HG03066 (cell line): ENCODE measurements around the gene SLC35B2.
A peak's percentile ranks its signal among the peaks of the same experiment; 100 is the strongest.

Experiments used
- ATAC-seq: cut with Tn5 transposase; IDR thresholded peaks from one replicate; pipeline ENCODE4 v1.9.1; 2021; ENCODE audit warnings: low read depth; ENCODE audit not compliant: unreplicated experiment

The SLC35B2 gene

GRCh38 chr6:44224029-44224964, 33.0 kb downstream of the SLC35B2 start:
- ATAC-seq: peak; percentile 8

DNA sequence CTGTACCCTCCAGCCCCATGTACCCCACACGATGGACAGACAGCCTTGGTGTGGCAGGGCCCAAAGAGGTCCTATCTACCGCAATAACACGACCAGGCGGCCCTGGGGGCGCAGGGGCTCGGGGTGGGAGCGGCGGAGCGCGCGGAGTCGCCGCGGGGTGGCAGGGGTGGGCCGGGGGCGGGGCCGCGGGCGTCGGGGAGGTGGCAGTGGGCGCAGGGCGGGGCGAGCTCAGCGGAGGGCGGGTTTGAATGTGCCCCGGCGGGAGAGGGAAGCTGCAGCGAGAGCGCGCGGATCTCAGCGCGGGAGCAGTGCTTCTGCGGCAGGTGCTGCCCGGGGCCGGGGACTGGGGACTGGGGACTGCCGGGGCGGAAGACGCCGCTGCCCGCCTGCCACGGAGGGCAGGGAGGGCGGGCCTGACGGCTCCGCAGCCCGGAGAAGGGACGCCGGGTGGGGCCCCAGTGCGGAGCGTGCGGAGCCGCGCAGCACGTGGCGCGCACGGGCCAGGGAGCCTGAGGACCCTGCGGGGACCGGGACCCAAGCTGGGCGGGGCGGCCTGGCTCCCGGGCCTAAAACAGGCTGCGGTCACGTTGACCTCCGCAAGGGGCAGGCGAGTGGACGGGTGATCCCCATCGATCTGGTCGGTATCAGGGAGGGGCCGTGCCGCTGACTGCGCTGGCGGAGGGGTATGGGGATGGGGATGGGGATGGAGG, 33.9 kb downstream of the SLC35B2 start, which contains the start of gene SLC29A1:
Gene SLC29A1 (plus strand): TSS at position 277 of the 710 bp plus-strand sequence. CDS start 3,719 bp downstream, outside the sequence.
- peak; percentile 33 for ATAC-seq

GRCh38 chr6:44222486-44223318, 34.6 kb downstream of the SLC35B2 start:
- peak; percentile 2 for ATAC-seq

DNA sequence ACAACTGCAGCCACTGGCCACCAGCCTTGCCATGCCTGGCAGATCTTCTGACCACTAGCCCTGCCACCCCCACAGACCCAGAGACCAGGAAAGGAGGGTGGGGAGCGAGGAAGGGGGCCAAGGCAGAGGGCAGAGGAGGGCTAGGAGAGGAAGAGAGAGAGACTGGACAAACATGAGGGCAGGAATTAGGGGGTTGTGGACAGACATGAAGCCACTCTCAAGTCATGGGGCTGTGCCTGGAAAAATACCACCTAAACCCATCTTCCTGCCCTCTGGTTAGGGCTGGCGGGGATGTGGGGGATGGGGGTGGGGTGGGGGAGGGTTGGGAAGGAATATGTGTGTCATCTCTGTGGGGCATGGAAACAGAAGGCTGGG, 35.4 kb downstream of the SLC35B2 start:
- no peak for ATAC-seq

DNA sequence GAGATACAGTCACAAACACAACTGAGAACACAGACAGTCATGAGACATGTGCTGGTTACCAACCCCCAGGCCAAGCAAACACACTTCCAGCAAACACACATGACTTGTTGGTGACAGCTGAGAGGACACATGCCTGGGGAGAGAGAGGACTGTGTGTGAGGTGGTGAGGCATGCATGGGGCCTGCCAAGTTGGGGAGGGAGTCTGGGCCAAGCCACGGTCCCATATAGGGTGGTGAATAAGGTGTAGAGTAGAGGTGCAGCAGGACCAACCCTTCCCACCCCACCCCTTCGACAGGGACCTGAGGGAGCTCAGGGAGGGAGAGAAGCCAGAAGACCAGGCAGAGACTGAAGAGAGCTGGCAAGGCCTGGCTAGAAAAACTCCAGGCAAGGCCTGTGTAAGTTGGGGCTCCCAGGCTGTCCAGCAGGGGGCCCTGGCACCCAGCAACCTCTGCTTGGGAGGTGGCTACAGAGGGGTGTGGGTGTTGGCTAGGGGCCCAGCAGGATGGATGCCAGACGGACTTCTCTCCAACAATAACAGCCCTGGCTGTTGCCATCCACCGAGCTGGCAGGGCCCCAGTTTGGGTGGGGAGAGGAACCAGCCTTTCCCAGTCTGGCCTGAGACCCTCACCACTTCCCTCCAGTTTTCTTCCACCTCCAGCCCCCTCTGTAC, 35.9 kb downstream of the SLC35B2 start:
- no peak for ATAC-seq

- ATAC-seq: no peak
Measured at GRCh38 chr6:44220913-44221290, 36.4 kb downstream of the SLC35B2 start.

GRCh38 chr6:44219815-44220784, 37.2 kb downstream of the SLC35B2 start:
- ATAC-seq: no peak

DNA sequence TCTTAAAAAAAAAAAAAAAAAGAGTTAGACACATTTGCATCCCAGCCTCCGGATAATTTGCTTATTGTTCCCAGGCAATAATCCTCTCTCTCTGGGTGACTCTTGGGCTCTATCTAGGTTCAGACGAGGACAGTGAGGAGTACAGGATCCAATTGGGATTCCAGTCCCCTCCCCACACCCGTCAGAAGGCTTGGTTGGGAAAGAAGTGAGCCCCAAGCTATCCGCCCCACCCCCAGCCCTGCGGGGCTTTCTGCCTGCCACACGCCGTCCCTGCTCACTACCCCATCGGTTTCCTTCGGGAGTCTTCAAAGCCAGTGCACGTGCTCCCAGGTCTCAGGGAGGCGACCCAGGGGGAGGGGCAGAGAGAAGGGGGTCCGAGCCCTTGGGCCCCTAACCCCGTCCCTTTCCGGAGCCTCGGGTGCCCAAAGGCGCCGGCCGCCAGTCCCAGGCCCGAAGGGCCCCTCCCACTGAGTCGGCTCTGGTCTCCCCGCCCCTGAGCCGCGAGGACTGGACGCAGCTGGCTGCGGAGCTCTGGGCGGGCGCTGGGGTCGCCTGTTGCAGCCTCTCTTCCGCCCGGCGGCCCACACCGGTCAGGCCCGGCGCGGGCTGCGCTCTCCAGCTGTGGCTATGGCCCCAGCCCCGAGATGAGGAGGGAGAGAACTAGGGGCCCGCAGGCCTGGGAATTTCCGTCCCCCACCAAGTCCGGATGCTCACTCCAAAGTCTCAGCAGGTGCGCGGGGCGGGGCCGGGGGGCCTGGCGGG, 38.1 kb downstream of the SLC35B2 start:
- no peak for ATAC-seq

DNA sequence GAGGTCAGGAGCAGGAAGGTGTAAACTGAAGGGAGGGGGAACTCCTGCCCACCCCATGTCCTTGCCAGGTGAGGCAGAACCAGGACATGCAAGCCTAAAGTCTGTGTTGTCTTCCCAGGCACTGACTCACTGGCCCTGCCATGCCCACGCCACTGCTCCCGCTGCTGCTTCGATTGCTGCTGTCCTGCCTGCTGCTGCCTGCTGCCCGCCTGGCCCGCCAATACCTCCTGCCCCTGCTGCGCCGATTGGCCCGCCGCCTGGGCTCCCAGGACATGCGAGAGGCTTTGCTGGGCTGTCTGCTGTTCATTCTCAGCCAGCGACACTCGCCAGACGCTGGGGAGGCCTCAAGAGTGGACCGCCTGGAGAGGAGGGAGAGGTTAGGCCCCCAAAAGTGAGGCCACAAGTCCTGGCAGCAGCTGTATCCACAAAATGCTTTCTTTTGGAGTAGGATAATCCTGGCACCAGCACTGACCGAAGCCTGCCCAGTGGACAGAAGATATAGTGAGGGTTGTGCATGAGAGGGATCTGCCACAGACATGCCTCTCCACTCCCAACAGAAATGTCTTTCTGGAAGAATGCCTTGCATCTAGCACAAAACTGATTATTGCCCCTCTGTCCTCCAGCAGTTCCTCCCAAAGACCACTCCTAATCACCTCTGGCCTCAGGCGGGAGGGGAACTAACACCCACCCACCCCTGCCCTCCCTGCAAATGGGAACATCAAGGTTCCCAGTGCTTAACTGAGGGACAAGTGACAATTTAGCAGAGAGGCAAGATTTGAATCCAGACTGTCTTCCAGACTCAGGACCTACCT, 39.8 kb downstream of the SLC35B2 start:
- ATAC-seq: no peak

DNA sequence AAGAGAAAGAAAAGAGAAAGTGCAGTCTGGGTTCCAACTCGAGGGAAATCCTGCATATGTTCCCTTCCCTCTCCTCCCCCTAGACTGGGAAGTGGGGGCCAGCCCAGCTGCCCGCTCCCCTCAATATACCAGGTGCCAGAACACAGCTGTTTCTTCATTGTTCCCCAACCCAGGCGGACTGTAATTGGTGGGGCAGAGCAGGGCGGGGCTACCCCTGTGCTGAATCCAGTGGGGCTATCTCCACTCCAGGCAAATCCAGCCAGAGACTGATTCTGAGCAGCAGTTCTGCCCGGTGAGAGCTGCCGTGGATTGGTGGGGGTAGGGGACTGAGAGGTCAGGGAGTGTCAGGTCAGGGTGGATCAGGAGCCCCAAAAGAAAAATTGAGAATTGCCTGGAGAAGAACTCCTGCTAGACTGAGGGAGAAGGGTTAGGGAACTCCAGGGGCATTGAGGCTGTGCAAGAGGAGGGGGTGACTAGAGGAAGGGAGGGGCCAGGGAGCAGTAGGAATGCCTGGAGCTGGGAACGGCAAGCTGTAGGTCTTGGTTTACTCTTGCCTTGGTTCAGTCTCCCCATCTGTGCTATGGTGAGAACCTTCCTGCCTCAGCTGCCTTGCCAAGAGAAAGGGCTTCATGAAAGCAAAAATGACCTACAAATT, 40.5 kb downstream of the SLC35B2 start, which contains the start of gene MYMX:
Gene MYMX (plus strand): TSS at position 250 of the 655 bp plus-strand sequence. CDS start 546 bp downstream, outside the sequence.
- ATAC-seq: no peak

DNA sequence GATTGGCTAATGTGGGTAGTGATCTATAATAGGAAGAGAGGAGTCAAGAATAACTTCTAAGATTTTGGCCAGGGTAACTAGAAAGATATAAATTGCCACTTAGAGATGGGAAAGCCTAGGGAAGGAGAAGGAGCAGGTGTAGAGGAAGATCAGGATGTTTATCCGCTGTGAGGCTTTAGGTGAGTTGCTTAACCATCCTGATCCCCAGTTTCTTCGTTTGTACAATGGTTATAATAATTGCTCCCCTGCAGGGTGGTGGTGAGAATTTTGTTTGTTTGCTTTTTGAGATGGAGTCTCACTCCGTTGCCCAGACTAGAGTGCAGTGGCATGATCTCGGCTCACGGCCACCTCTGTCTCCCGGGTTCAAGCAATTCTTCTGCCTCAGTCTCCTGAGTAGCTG, 43.0 kb downstream of the SLC35B2 start:
- no peak for ATAC-seq

DNA sequence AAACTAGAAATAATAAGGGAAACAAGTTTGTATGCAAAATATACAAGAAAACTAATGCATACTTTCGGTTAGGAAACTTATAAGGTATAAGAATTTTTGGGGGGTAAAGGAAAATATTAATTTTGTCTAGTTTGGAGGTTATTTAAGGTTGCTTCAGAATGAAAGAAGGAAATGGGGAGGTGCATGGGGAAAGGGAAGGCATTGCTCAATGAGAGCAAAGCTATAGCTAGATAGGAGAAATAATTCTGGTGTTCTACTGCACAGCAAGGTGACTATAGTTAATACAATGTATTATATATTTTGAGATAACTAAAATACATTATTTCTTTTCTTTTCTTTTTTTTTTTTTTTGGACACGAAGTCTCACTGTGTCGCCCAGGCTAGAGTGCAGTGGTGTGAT, 46.0 kb downstream of the SLC35B2 start:
- ATAC-seq: no peak

GRCh38 chr6:44207966-44208365, 49.4 kb downstream of the SLC35B2 start:
- ATAC-seq: no peak
